ENCODE results near the gene NR6A1.

Gene NR6A1

GRCh38 chr9:124794902-124795491, 23.9 kb upstream of the NR6A1 start:
- DNase-seq: no peak

- DNase-seq: no peak
Measured at GRCh38 chr9:124793015-124793541, 22.0 kb upstream of the NR6A1 start.

- DNase-seq: no peak
Measured at GRCh38 chr9:124792257-124793014, 21.3 kb upstream of the NR6A1 start.

- DNase-seq: no peak
Measured at GRCh38 chr9:124790801-124791505, 19.8 kb upstream of the NR6A1 start.

- DNase-seq: no peak
Measured at GRCh38 chr9:124790301-124790700, 19.2 kb upstream of the NR6A1 start.

- DNase-seq: no peak
Measured at GRCh38 chr9:124789531-124789930, 18.4 kb upstream of the NR6A1 start.

GRCh38 chr9:124788542-124789217, 17.6 kb upstream of the NR6A1 start:
- no peak for DNase-seq

- DNase-seq: peak; percentile 14
Measured at GRCh38 chr9:124786881-124787573, 15.9 kb upstream of the NR6A1 start.

GRCh38 chr9:124784509-124784908, 13.4 kb upstream of the NR6A1 start:
- DNase-seq: no peak

GRCh38 chr9:124783830-124784229, 12.7 kb upstream of the NR6A1 start:
- DNase-seq: no peak

GRCh38 chr9:124782661-124783574, 11.8 kb upstream of the NR6A1 start:
- DNase-seq: no peak

- DNase-seq: no peak
Measured at GRCh38 chr9:124781967-124782660, 11.0 kb upstream of the NR6A1 start.

- DNase-seq: no peak
Measured at GRCh38 chr9:124780757-124781151, 9.6 kb upstream of the NR6A1 start.

- no peak for DNase-seq
Measured at GRCh38 chr9:124780060-124780756, 9.1 kb upstream of the NR6A1 start.

GRCh38 chr9:124779368-124780059, 8.4 kb upstream of the NR6A1 start:
- no peak for DNase-seq

- DNase-seq: no peak
Measured at GRCh38 chr9:124778575-124779367, 7.7 kb upstream of the NR6A1 start.

GRCh38 chr9:124776954-124777648, 6.0 kb upstream of the NR6A1 start, which contains the start of gene OLFML2A:
Gene OLFML2A, plus strand, starts transcription at chr9:124777133. Its CDS starts 138 bp downstream, at chr9:124777271.
- no peak for DNase-seq

- DNase-seq: no peak
Measured at GRCh38 chr9:124776618-124776953, 5.5 kb upstream of the NR6A1 start.
